NT2/D1 (cell line): ENCODE data around the gene RPLP1.

Source experiments
- SUZ12 ChIP-seq: IDR thresholded peaks from 2 replicates; pipeline ENCODE4 v1.6.1; 2011; ENCODE audit not compliant: insufficient read length, insufficient read depth; ENCODE audit errors: extremely low read depth
- YY1 ChIP-seq: IDR thresholded peaks from 2 replicates; pipeline ENCODE4 v1.6.1; 2011; ENCODE audit not compliant: insufficient read length, insufficient read depth

DNA sequence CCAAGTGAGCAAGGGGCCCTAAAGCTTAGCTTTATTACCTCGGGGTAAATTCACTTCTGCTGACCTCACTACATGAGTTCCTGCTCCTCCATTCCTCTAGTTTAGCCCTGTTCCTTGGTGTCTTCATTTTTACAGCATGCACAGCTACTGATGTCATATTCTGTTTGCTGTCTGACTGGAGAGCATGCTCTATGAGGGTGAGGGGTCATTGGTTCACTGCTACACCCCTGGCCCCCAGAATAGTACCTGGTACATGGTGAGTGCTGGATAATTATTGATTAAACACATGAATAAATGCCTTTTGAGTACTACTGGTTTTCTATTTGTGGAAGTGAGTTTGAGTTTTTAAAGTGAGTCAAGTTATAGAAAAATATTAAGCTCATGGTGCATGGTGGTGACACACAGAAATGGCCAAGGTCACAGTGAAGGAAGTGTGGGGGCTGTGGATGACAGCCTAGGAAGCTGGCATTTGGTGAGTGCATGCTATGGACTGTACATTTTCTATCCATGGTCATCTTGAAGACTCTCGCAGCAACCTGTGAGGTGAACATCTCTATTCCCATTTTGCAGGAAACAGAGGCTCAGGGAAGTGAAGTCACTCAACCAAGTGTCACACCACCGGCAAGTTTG is 34.0 kb downstream of the RPLP1 start:
- TF ChIP-seq SUZ12 (no peak), YY1 (no peak)
